Neuron (in vitro differentiated cells): Measurements from ENCODE around the gene PTPRN2.
A peak's percentile ranks its signal among the peaks of the same experiment; 100 is the strongest.

Source experiments
- H2AFZ ChIP-seq: one replicate; pipeline ENCODE4 v1.6.1; 2013; ENCODE audit warnings: low read depth, mild to moderate bottlenecking, inconsistent platforms, low read length, moderate library complexity
- H3K27me3 ChIP-seq: one replicate; pipeline ENCODE4 v1.6.1; 2013; ENCODE audit warnings: low read length; ENCODE audit not compliant: insufficient read depth
- H3K36me3 ChIP-seq: one replicate; pipeline ENCODE4 v1.6.1; 2013; ENCODE audit warnings: low read length; ENCODE audit not compliant: insufficient read depth
- H3K4me1 ChIP-seq: one replicate; pipeline ENCODE4 v1.6.1; 2013; ENCODE audit warnings: low read length; ENCODE audit not compliant: insufficient read depth
- H3K4me3 ChIP-seq: 2 replicates; pipeline ENCODE4 v1.5.1; 2013; ENCODE audit warnings: mild to moderate bottlenecking, low read length, moderate library complexity
- H3K9me3 ChIP-seq: one replicate; pipeline ENCODE4 v1.6.1; 2013; ENCODE audit warnings: low read length

The PTPRN2 gene

GRCh38 chr7:158484801-158485531 is 102.7 kb downstream of the PTPRN2 start:
- Histone ChIP-seq H2AFZ (no peak overlapping the region), H3K9me3 (peaks cover 4% of the 10 kb centered on the region), H3K36me3 (no peaks in the 10 kb centered on the region), H3K27me3 (no peaks in the 10 kb centered on the region), H3K4me3 (no peak overlapping the region), H3K4me1 (peaks cover 10% of the 10 kb centered on the region)

- Histone ChIP-seq H2AFZ (no peak overlapping the region), H3K27me3 (no peaks in the 10 kb centered on the region), H3K36me3 (no peaks in the 10 kb centered on the region), H3K4me3 (no peak overlapping the region), H3K4me1 (peaks cover 5% of the 10 kb centered on the region), H3K9me3 (peaks cover 5% of the 10 kb centered on the region)
Observed at GRCh38 chr7:158482480-158482879, 105.1 kb downstream of the PTPRN2 start.

- H3K4me3 ChIP-seq: no peak overlapping the region
- H3K4me1 ChIP-seq: peaks cover 3% of the 10 kb centered on the region
- H3K36me3 ChIP-seq: no peaks in the 10 kb centered on the region
- no peak overlapping the region for H2AFZ ChIP-seq
- peaks cover 3% of the 10 kb centered on the region for H3K9me3 ChIP-seq
- no peaks in the 10 kb centered on the region for H3K27me3 ChIP-seq
Observed at GRCh38 chr7:158479664-158480025, 108.0 kb downstream of the PTPRN2 start.

- Histone ChIP-seq H3K4me3 (no peak overlapping the region), H3K27me3 (no peaks in the 10 kb centered on the region), H3K36me3 (no peaks in the 10 kb centered on the region), H2AFZ (no peak overlapping the region), H3K4me1 (peaks cover 4% of the 10 kb centered on the region), H3K9me3 (peaks cover 3% of the 10 kb centered on the region)
Observed at GRCh38 chr7:158479021-158479663, 108.5 kb downstream of the PTPRN2 start.

GRCh38 chr7:158477866-158478265 is 109.8 kb downstream of the PTPRN2 start:
- no peaks in the 10 kb centered on the region for H3K27me3 ChIP-seq
- no peak overlapping the region for H2AFZ ChIP-seq
- H3K36me3 ChIP-seq: no peaks in the 10 kb centered on the region
- peaks cover 12% of the 10 kb centered on the region for H3K4me1 ChIP-seq
- peaks cover 3% of the 10 kb centered on the region for H3K9me3 ChIP-seq
- H3K4me3 ChIP-seq: no peak overlapping the region

GRCh38 chr7:158476331-158476932 is 111.2 kb downstream of the PTPRN2 start:
- H3K36me3 ChIP-seq: no peaks in the 10 kb centered on the region
- H3K4me1 ChIP-seq: peaks cover 21% of the 10 kb centered on the region
- no peaks in the 10 kb centered on the region for H3K27me3 ChIP-seq
- no peak overlapping the region for H3K4me3 ChIP-seq
- peaks cover 3% of the 10 kb centered on the region for H3K9me3 ChIP-seq
- H2AFZ ChIP-seq: no peak overlapping the region

- Histone ChIP-seq H2AFZ (no peak overlapping the region), H3K4me1 (peaks cover 21% of the 10 kb centered on the region), H3K27me3 (no peaks in the 10 kb centered on the region), H3K9me3 (peaks cover 3% of the 10 kb centered on the region), H3K36me3 (no peaks in the 10 kb centered on the region), H3K4me3 (no peak overlapping the region)
Observed at GRCh38 chr7:158475679-158476052, 112.0 kb downstream of the PTPRN2 start.

- peaks cover 3% of the 10 kb centered on the region for H3K9me3 ChIP-seq
- no peak overlapping the region for H2AFZ ChIP-seq
- peaks cover 21% of the 10 kb centered on the region for H3K4me1 ChIP-seq
- no peak overlapping the region for H3K4me3 ChIP-seq
- no peaks in the 10 kb centered on the region for H3K27me3 ChIP-seq
- H3K36me3 ChIP-seq: no peaks in the 10 kb centered on the region
Observed at GRCh38 chr7:158475036-158475678, 112.5 kb downstream of the PTPRN2 start.

- Histone ChIP-seq H3K4me1 (peaks cover 21% of the 10 kb centered on the region), H3K36me3 (no peaks in the 10 kb centered on the region), H3K4me3 (no peak overlapping the region), H3K27me3 (no peaks in the 10 kb centered on the region), H3K9me3 (no peaks in the 10 kb centered on the region), H2AFZ (no peak overlapping the region)
Observed at GRCh38 chr7:158474488-158474887, 113.1 kb downstream of the PTPRN2 start.

- no peak overlapping the region for H2AFZ ChIP-seq
- H3K4me1 ChIP-seq: peaks cover 21% of the 10 kb centered on the region
- no peaks in the 10 kb centered on the region for H3K9me3 ChIP-seq
- H3K36me3 ChIP-seq: no peaks in the 10 kb centered on the region
- no peak overlapping the region for H3K4me3 ChIP-seq
- no peaks in the 10 kb centered on the region for H3K27me3 ChIP-seq
Observed at GRCh38 chr7:158473946-158474345, 113.7 kb downstream of the PTPRN2 start.

- no peaks in the 10 kb centered on the region for H3K9me3 ChIP-seq
- no peaks in the 10 kb centered on the region for H3K27me3 ChIP-seq
- H2AFZ ChIP-seq: peak overlapping the region; percentile 63
- peaks cover 21% of the 10 kb centered on the region for H3K4me1 ChIP-seq
- H3K4me3 ChIP-seq: peak overlapping the region; percentile 36
- H3K36me3 ChIP-seq: no peaks in the 10 kb centered on the region
Observed at GRCh38 chr7:158473221-158473620, 114.4 kb downstream of the PTPRN2 start.

GRCh38 chr7:158472596-158472995 is 115.0 kb downstream of the PTPRN2 start:
- Histone ChIP-seq H3K4me3 (peak overlapping the region; percentile 36), H3K4me1 (peaks cover 21% of the 10 kb centered on the region), H3K36me3 (no peaks in the 10 kb centered on the region), H2AFZ (peak overlapping the region; percentile 63), H3K27me3 (no peaks in the 10 kb centered on the region), H3K9me3 (no peaks in the 10 kb centered on the region)

GRCh38 chr7:158471716-158472115 is 115.9 kb downstream of the PTPRN2 start:
- H3K27me3 ChIP-seq: no peaks in the 10 kb centered on the region
- no peak overlapping the region for H2AFZ ChIP-seq
- H3K4me3 ChIP-seq: no peak overlapping the region
- H3K9me3 ChIP-seq: no peaks in the 10 kb centered on the region
- peaks cover 21% of the 10 kb centered on the region for H3K4me1 ChIP-seq
- no peaks in the 10 kb centered on the region for H3K36me3 ChIP-seq
